Panc1 (cell line): ENCODE results near the gene NECAP2. TPM values are rescaled to one million over a fixed set of nuclear protein-coding genes. Genes with fewer than 3 reads are reported as not detected.
"Not testable (repeated sequence)": the region's sequence is repeated elsewhere in the genome, so short reads cannot be mapped to it uniquely, and the experiment has no call there.

ENCODE experiments used
- ATAC-seq: fragments of 200-7000 bp; cut with Tn5 transposase; 2 replicates; pipeline ENCODE4 v1.9.1; 2020; ENCODE audit warnings: mild to moderate bottlenecking, moderate library complexity
- BruUV-seq: library from RNA; stranded (reverse); fragments of 400-500 nt; replicated peaks from 2 replicates; lab custom pipeline; 2021; lab: Mats Ljungman, UMichigan
- CTCF ChIA-PET: fragments of 300-600 bp; sonication (Branson Sonifier 250); formaldehyde crosslinking; loops from one replicate; lab custom pipeline; 2022; ENCODE audit warnings: antibody characterized with exemption; lab: Charles Lee
- POLR2A ChIA-PET: fragments of 300-600 bp; sonication (Branson Sonifier 250); formaldehyde crosslinking; loops from one replicate; lab custom pipeline; 2022; ENCODE audit warnings: antibody characterized with exemption; lab: Charles Lee
- DNase-seq: peaks from one replicate; pipeline ENCODE4 v3.0.0-alpha.2; 2010; ENCODE audit warnings: low read depth, low spot score
- H3K27ac ChIP-seq: 2 replicates; pipeline ENCODE4 v1.5.1; 2011; ENCODE audit warnings: mild to moderate bottlenecking, low read length, inconsistent platforms
- H3K27me3 ChIP-seq: fragments of 200-500 bp; sonication (Bioruptor generic); 2 replicates; pipeline ENCODE4 v1.6.0; 2014; ENCODE audit warnings: low read length, inconsistent platforms; ENCODE audit not compliant: control insufficient read depth, insufficient read depth
- H3K36me3 ChIP-seq: fragments of 200-500 bp; sonication (Bioruptor generic); 2 replicates; pipeline ENCODE4 v1.5.1; 2014; ENCODE audit warnings: inconsistent platforms, mild to moderate bottlenecking, low read length, moderate library complexity; ENCODE audit not compliant: control insufficient read depth, insufficient read depth
- H3K4me1 ChIP-seq: 2 replicates; pipeline ENCODE4 v1.5.1; 2011; ENCODE audit warnings: inconsistent platforms, mild to moderate bottlenecking, low read length, moderate library complexity; ENCODE audit not compliant: control insufficient read depth, insufficient read depth
- H3K4me3 ChIP-seq, 2 experiments: 2 replicates each; pipeline ENCODE4 v1.5.1; 2011 to 2012; ENCODE audit warnings: low read depth in 2 of 2, low read length in 2 of 2, mild to moderate bottlenecking in 2 of 2, inconsistent platforms in 1 of 2, moderate library complexity in 1 of 2
- H3K9me3 ChIP-seq: fragments of 200-500 bp; sonication (Bioruptor generic); 2 replicates; pipeline ENCODE4 v1.5.1; 2014; ENCODE audit warnings: low read depth, mild to moderate bottlenecking, inconsistent platforms, low read length, moderate library complexity; ENCODE audit not compliant: control insufficient read depth, insufficient read depth
- CTCF ChIP-seq: fragments of 450-650 bp; IDR thresholded peaks from 2 replicates; pipeline ENCODE4 v1.5.1; 2017; ENCODE audit warnings: mild to moderate bottlenecking
- POLR2AphosphoS5 ChIP-seq: IDR thresholded peaks from 2 replicates; pipeline ENCODE4 v1.6.1; 2012; ENCODE audit warnings: mild to moderate bottlenecking, low read depth, low read length, moderate library complexity
- REST ChIP-seq, 2 experiments: IDR thresholded peaks; 2 replicates each; pipeline ENCODE4 v1.6.1; 2011 to 2012; ENCODE audit warnings: low read depth in 2 of 2, control low read depth in 1 of 2, low read length in 1 of 2, mild to moderate bottlenecking in 1 of 2, moderate library complexity in 1 of 2; ENCODE audit not compliant: insufficient read depth in 1 of 2
- SIN3A ChIP-seq: IDR thresholded peaks from 2 replicates; pipeline ENCODE4 v1.6.1; 2012; ENCODE audit warnings: low read depth, mild to moderate bottlenecking, low read length, moderate library complexity, borderline replicate concordance; ENCODE audit not compliant: insufficient read depth
- TCF7L2 ChIP-seq: IDR thresholded peaks from 2 replicates; pipeline ENCODE4 v1.6.1; 2011; ENCODE audit warnings: mild to moderate bottlenecking, low read depth, low read length, inconsistent platforms
- in situ Hi-C: cut with HindIII; loops from 2 replicates; pipeline ENCODE4 v1.10.0; 2016; ENCODE audit warnings: low sequenced_read_pairs, low pct_unique_long_range_greater_than_20kb
- intact Hi-C: fragments of 100-400 bp; cut with micrococcal nuclease; formaldehyde crosslinking; loops from one replicate; pipeline ENCODE4 v1.10.0; 2022; ENCODE audit not compliant: unreplicated experiment
- total RNA-seq: library from RNA; stranded (reverse); gene quantifications from one replicate; pipeline ENCODE4 v1.2.1, GENCODE V29; 2021; ENCODE audit not compliant: unreplicated experiment

Gene NECAP2
- total RNA-seq, 1 experiment from 2014 or later, result 56.8 TPM

- H3K27me3 ChIP-seq, CTCF ChIA-PET, in situ Hi-C loops, H3K9me3 ChIP-seq, H3K36me3 ChIP-seq, BruUV-seq, DNase-seq, ATAC-seq, POLR2A ChIA-PET, H3K4me1 ChIP-seq, intact Hi-C loops: not testable (repeated sequence)
- Histone ChIP-seq H3K27ac (peak overlapping the region; percentile 51; the same call in 1 of the 2 replicates), H3K4me3 (peak overlapping the region; percentile 66 to 88)
These were observed 57.5 kb downstream of the NECAP2 start for GRCh38 chr1:16498047-16498446.

GRCh38 chr1:16498573-16499413, 58.3 kb downstream of the NECAP2 start:
- H3K4me1 ChIP-seq, result peaks cover 3% of the 10 kb centered on the region; the same call in 1 of the 2 replicates
- H3K36me3 ChIP-seq, result no peaks in the 10 kb centered on the region
- no TSS peak for BruUV-seq
- H3K4me3 ChIP-seq, result peak overlapping the region; percentile 66 to 88
- intact Hi-C loops, result no loop called here
- H3K27me3 ChIP-seq, result no peaks in the 10 kb centered on the region
- CTCF ChIA-PET, result interaction anchor here (0.6 kb wide), 1 partner anchor 130 kb away, joined by 11 read pairs; no protein-coding TSS in a partner anchor
- peak overlapping the region; percentile 51 for H3K27ac ChIP-seq
- ATAC-seq, result peak; percentile 98
- in situ Hi-C loops, result no loop called here
- POLR2A ChIA-PET, result no interaction called here
- H3K9me3 ChIP-seq, result no peaks in the 10 kb centered on the region
- TF ChIP-seq POLR2AphosphoS5, result peak; percentile 46; the same call in 1 of the 2 replicates
- no peak for TF ChIP-seq TCF7L2
- TF ChIP-seq SIN3A, result 0 out of 2 replicates have a peak, but pooled peaks have one; percentile 66
- no peak; the same call in 1 of the 2 replicates for TF ChIP-seq CTCF
- TF ChIP-seq REST (IDR thresholded peaks at IDR 0.05; ENCODE audit: insufficient read depth in 1 of 2, low read depth in 2 of 2, low read length in 1 of 2), result no peak
- DNase-seq, result no peak

GRCh38 chr1:16500466-16500865, 59.9 kb downstream of the NECAP2 start:
- H3K27me3 ChIP-seq, H3K4me1 ChIP-seq, H3K9me3 ChIP-seq, POLR2A ChIA-PET, BruUV-seq, H3K36me3 ChIP-seq, H3K4me3 ChIP-seq, in situ Hi-C loops, ATAC-seq, DNase-seq, H3K27ac ChIP-seq, intact Hi-C loops, CTCF ChIA-PET: not testable (repeated sequence)

GRCh38 chr1:16500975-16501374, 60.5 kb downstream of the NECAP2 start:
- H3K9me3 ChIP-seq, in situ Hi-C loops, intact Hi-C loops, CTCF ChIA-PET, H3K4me1 ChIP-seq, ATAC-seq, DNase-seq, BruUV-seq, H3K27me3 ChIP-seq, H3K36me3 ChIP-seq, H3K4me3 ChIP-seq, H3K27ac ChIP-seq, POLR2A ChIA-PET: not testable (repeated sequence)

GRCh38 chr1:16501446-16501845, 60.9 kb downstream of the NECAP2 start:
- H3K36me3 ChIP-seq, ATAC-seq, POLR2A ChIA-PET, BruUV-seq, DNase-seq, H3K27ac ChIP-seq, CTCF ChIA-PET, H3K4me1 ChIP-seq, intact Hi-C loops, H3K9me3 ChIP-seq, H3K4me3 ChIP-seq, in situ Hi-C loops, H3K27me3 ChIP-seq: not testable (repeated sequence)
